CD14-positive monocyte (primary cell): ENCODE measurements around the gene EPHA3. TPM values are rescaled to one million over a fixed set of nuclear protein-coding genes. Genes with fewer than 3 reads are reported as not detected.

ENCODE experiments used
- DNase-seq, 3 donors: peaks; one replicate each; pipeline ENCODE4 v3.0.0-alpha.2; 2011 to 2022
- H2AFZ ChIP-seq: 2 replicates; pipeline ENCODE4 v1.6.0; 2012; ENCODE audit warnings: mild to moderate bottlenecking, low read depth, low read length, inconsistent platforms; ENCODE audit not compliant: insufficient read depth, poor library complexity, severe bottlenecking
- H3K27ac ChIP-seq, 2 donors: 1 replicate in 1 of 2; 2 replicates in 1 of 2; pipeline ENCODE4 v1.5.1; 2012 to 2013; ENCODE audit warnings: low read length in 2 of 2, control low read depth in 1 of 2, inconsistent platforms in 1 of 2, low read depth in 1 of 2, mild to moderate bottlenecking in 1 of 2
- H3K27me3 ChIP-seq, 2 donors: one replicate each; pipeline versions ENCODE4 v1.6.0 to v1.6.1; 2011 to 2013; ENCODE audit warnings: low read length in 2 of 2; ENCODE audit not compliant: control insufficient read depth in 2 of 2, insufficient read depth in 2 of 2
- H3K36me3 ChIP-seq, 2 donors: replicated peaks in 1 of 2; 1 replicate in 1 of 2; 2 replicates in 1 of 2; pipeline versions ENCODE4 v1.5.1 to v1.6.1; 2012 to 2013; ENCODE audit warnings: low read length in 2 of 2, control low read depth in 1 of 2, inconsistent platforms in 1 of 2, mild to moderate bottlenecking in 1 of 2; ENCODE audit not compliant: insufficient read depth in 2 of 2, control insufficient read depth in 1 of 2
- H3K4me1 ChIP-seq, 2 donors: 1 replicate in 1 of 2; 2 replicates in 1 of 2; pipeline versions ENCODE4 v1.5.1 to v1.6.1; 2012 to 2013; ENCODE audit warnings: low read length in 2 of 2, control low read depth in 1 of 2, inconsistent platforms in 1 of 2, mild to moderate bottlenecking in 1 of 2, moderate library complexity in 1 of 2; ENCODE audit not compliant: insufficient read depth in 2 of 2, control insufficient read depth in 1 of 2
- H3K4me2 ChIP-seq: replicated peaks from 2 replicates; pipeline ENCODE3; 2012; ENCODE audit warnings: low read length, moderate library complexity, mild to moderate bottlenecking; ENCODE audit not compliant: poor library complexity, severe bottlenecking; ENCODE audit errors: extremely low read depth
- H3K4me3 ChIP-seq, 3 experiments: fragments of 200-600 bp in 1 of 3; sonication (generic) in 1 of 3; replicated peaks in 1 of 3; 1 replicate in 2 of 3; 2 replicates in 1 of 3; pipeline ENCODE4 v1.5.1; 2011 to 2013; ENCODE audit warnings: low read length in 3 of 3, mild to moderate bottlenecking in 3 of 3, control low read depth in 2 of 3, low read depth in 2 of 3, inconsistent platforms in 1 of 3, moderate library complexity in 1 of 3
- H3K79me2 ChIP-seq: 2 replicates; pipeline ENCODE4 v1.6.0; 2012; ENCODE audit warnings: mild to moderate bottlenecking, control low read depth, inconsistent platforms, low read length, moderate library complexity; ENCODE audit not compliant: insufficient read depth
- H3K9ac ChIP-seq: 2 replicates; pipeline ENCODE4 v1.6.0; 2017; ENCODE audit warnings: low read length, mild to moderate bottlenecking; ENCODE audit not compliant: insufficient read depth, poor library complexity, severe bottlenecking
- H3K9me3 ChIP-seq, 2 donors: replicated peaks in 1 of 2; 1 replicate in 1 of 2; 2 replicates in 1 of 2; pipeline versions ENCODE4 v1.5.1 to v1.6.1; 2012 to 2013; ENCODE audit warnings: low read length in 2 of 2, control low read depth in 1 of 2; ENCODE audit not compliant: control insufficient read depth in 1 of 2, insufficient read depth in 1 of 2
- H4K20me1 ChIP-seq: 2 replicates; pipeline ENCODE4 v1.6.0; 2012; ENCODE audit warnings: mild to moderate bottlenecking, low read length, control low read depth, moderate library complexity; ENCODE audit not compliant: insufficient read depth
- H3K27ac Mint-ChIP-seq, 7 donors: one replicate each; pipeline ENCODE4 v1.8.0; 2020; ENCODE audit warnings: mild to moderate bottlenecking in 7 of 7, mixed read lengths in 7 of 7, moderate library complexity in 6 of 7, inconsistent platforms in 2 of 7
- H3K27me3 Mint-ChIP-seq, 3 donors: one replicate each; pipeline ENCODE4 v1.8.0; 2021 to 2022; ENCODE audit warnings: low read depth in 3 of 3, mild to moderate bottlenecking in 3 of 3, mixed read lengths in 3 of 3, moderate library complexity in 3 of 3, inconsistent platforms in 1 of 3
- H3K36me3 Mint-ChIP-seq, 2 donors: one replicate each; pipeline ENCODE4 v1.8.0; 2020; ENCODE audit warnings: mixed read lengths in 2 of 2, inconsistent platforms in 1 of 2, mild to moderate bottlenecking in 1 of 2
- H3K4me1 Mint-ChIP-seq: one replicate; pipeline ENCODE4 v1.8.0; 2020; ENCODE audit warnings: mild to moderate bottlenecking, mixed read lengths
- H3K4me3 Mint-ChIP-seq, 2 donors: one replicate each; pipeline ENCODE4 v1.8.0; 2020; ENCODE audit warnings: mild to moderate bottlenecking in 2 of 2, mixed read lengths in 2 of 2, moderate library complexity in 1 of 2
- H3K9me3 Mint-ChIP-seq, 7 donors: one replicate each; pipeline ENCODE4 v1.8.0; 2020 to 2022; ENCODE audit warnings: mixed read lengths in 7 of 7, mild to moderate bottlenecking in 6 of 7, moderate library complexity in 6 of 7, inconsistent platforms in 2 of 7
- CTCF ChIP-seq: fragments of 200-600 bp; IDR thresholded peaks from one replicate; pipeline ENCODE4 v1.8.0; 2022; ENCODE audit warnings: antibody characterized with exemption, mild to moderate bottlenecking
- WGBS: methylation state at CpG from one replicate; pipeline ENCODE4 v1.1.5; 2013; ENCODE audit warnings: missing lambda C conversion rate; ENCODE audit not compliant: insufficient coverage; 5-methylcytosine and 5-hydroxymethylcytosine counted together
- intact Hi-C, 2 donors: fragments of 100-400 bp; cut with micrococcal nuclease; formaldehyde crosslinking; loops; one replicate each; pipeline versions ENCODE4 v1.15.0 to v1.15.1; 2023
- polyA plus RNA-seq, 3 donors: library from polyadenylated mRNA; depleted of rRNA in 1 of 3; unstranded in 2 of 3; stranded (reverse) in 1 of 3; fragments of 300-500 nt in 2 of 3; fragments of >200 nt in 1 of 3; fragmentation: Illumina TruSeq in 2 of 3; gene quantifications; 1 replicate in 2 of 3; 2 replicates in 1 of 3; pipeline ENCODE4 v1.2.3, GENCODE V29; 2012 to 2021

The EPHA3 gene
- polyA plus RNA-seq, 3 donors, result not detected

DNA sequence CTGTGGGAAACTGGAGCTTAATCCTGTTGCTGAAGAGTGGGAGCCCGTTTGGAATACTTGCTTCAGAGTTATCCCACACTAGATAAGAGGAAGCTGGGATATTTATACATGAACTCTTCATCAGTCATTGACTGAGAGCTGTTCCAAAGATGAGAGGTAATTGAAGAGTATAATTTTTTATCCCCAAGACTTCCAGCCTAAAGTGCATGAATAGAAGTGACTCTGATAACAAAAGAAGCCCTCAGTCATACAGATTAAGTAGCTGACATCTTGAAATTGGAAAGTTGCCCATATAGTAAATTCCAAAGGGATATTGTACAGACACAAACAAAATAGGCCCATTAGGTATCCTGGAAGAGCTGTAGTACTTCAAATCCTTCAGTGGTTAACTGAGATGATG lies 268.0 kb downstream of the EPHA3 start:
- Histone ChIP-seq H3K9me3 (no peaks in the 10 kb centered on the region), H3K79me2 (no peaks in the 10 kb centered on the region), H3K9ac (no peak overlapping the region), H4K20me1 (no peaks in the 10 kb centered on the region), H3K4me2 (no peak overlapping the region), H3K27ac (no peak overlapping the region), H3K36me3 (no peaks in the 10 kb centered on the region), H3K4me1 (no peaks in the 10 kb centered on the region), H3K27me3 (no peaks in the 10 kb centered on the region), H2AFZ (no peak overlapping the region), H3K4me3 (no peak overlapping the region)
- H3K27me3 Mint-ChIP-seq, result no peaks in the 10 kb centered on the region
- no CpG with 5 or more reads among the region's 1 CpG for WGBS
- no peak overlapping the region for H3K27ac Mint-ChIP-seq
- no peak for TF ChIP-seq CTCF
- intact Hi-C loops, result no loop called here
- no peaks in the 10 kb centered on the region for H3K4me1 Mint-ChIP-seq
- H3K4me3 Mint-ChIP-seq, result no peak overlapping the region
- H3K9me3 Mint-ChIP-seq, result peaks cover 0 to 3% (median 0%) of the 10 kb centered on the region in 7 donors
- no peak for DNase-seq
- H3K36me3 Mint-ChIP-seq, result no peaks in the 10 kb centered on the region

GRCh38 chr3:89380016-89380415 lies 272.6 kb downstream of the EPHA3 start:
- Mint-ChIP-seq H3K36me3 (no peaks in the 10 kb centered on the region), H3K9me3 (peaks cover 2 to 20% (median 9%) of the 10 kb centered on the region in 7 donors)

More at GRCh38 chr3:89380016-89380415, 272.6 kb downstream of the EPHA3 start:
- no peak overlapping the region for H2AFZ ChIP-seq
- DNase-seq, result no peak
- H4K20me1 ChIP-seq, result no peaks in the 10 kb centered on the region
- H3K4me3 Mint-ChIP-seq, result no peak overlapping the region
- no peak overlapping the region for H3K27ac Mint-ChIP-seq
- no peak overlapping the region for H3K4me2 ChIP-seq
- peaks cover 0 to 11% of the 10 kb centered on the region in 2 donors for H3K9me3 ChIP-seq
- no peaks in the 10 kb centered on the region for H3K36me3 ChIP-seq
- H3K4me3 ChIP-seq, result no peak overlapping the region
- no CpG with 5 or more reads among the region's 4 CpGs for WGBS
- H3K27me3 ChIP-seq, result no peaks in the 10 kb centered on the region
- H3K27ac ChIP-seq, result no peak overlapping the region
- intact Hi-C loops, result no loop called here
- H3K9ac ChIP-seq, result no peak overlapping the region
- H3K27me3 Mint-ChIP-seq, result peaks cover 0 to 4% (median 0%) of the 10 kb centered on the region in 3 donors
- H3K4me1 Mint-ChIP-seq, result no peaks in the 10 kb centered on the region
- no peaks in the 10 kb centered on the region for H3K79me2 ChIP-seq
- TF ChIP-seq CTCF, result no peak
- H3K4me1 ChIP-seq, result no peaks in the 10 kb centered on the region
